GM12865 (cell line): ENCODE data around the gene INTS7.

Experiments used
- DNase-seq: peaks from one replicate; pipeline ENCODE4 v3.0.0; 2010; ENCODE audit warnings: low read depth
- H3K4me3 ChIP-seq: 2 replicates; pipeline ENCODE4 v1.5.1; 2011; ENCODE audit warnings: mild to moderate bottlenecking, low read depth, low read length, control low read depth
- TF ChIP-seq, protein P1 (sequence below): IDR thresholded peaks from 2 replicates; pipeline ENCODE4 v1.5.1; 2011; ENCODE audit warnings: low read length, control low read depth, low read depth, inconsistent platforms; ENCODE audit not compliant: insufficient read depth; ENCODE audit errors: missing control alignments

INTS7 gene

DNA sequence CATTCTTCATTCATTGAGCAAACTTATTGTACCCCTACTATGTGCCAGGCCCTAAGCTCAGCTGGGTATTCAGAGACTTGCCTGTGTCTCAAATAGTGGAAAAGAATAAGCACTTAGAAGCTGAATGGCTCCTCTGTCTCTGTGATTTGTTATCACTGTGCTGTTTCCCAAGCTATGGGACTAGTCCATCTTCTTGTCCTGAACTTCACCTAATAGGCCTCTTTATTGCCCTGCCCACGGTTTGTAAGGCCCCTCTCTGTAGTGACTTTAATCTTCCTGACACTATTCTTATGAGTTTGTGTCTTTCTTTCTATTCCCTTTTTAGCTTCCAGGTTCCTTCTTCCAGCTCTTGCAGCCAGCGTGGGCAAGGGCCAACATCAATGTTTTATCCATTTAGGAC, 119.4 kb downstream of the INTS7 start:
- no peak for DNase-seq
- TF ChIP-seq, protein P1, sequence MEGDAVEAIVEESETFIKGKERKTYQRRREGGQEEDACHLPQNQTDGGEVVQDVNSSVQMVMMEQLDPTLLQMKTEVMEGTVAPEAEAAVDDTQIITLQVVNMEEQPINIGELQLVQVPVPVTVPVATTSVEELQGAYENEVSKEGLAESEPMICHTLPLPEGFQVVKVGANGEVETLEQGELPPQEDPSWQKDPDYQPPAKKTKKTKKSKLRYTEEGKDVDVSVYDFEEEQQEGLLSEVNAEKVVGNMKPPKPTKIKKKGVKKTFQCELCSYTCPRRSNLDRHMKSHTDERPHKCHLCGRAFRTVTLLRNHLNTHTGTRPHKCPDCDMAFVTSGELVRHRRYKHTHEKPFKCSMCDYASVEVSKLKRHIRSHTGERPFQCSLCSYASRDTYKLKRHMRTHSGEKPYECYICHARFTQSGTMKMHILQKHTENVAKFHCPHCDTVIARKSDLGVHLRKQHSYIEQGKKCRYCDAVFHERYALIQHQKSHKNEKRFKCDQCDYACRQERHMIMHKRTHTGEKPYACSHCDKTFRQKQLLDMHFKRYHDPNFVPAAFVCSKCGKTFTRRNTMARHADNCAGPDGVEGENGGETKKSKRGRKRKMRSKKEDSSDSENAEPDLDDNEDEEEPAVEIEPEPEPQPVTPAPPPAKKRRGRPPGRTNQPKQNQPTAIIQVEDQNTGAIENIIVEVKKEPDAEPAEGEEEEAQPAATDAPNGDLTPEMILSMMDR = no peak
- no peak overlapping the region for H3K4me3 ChIP-seq

- TF ChIP-seq, protein P1 = no peak
- DNase-seq = no peak
- no peak overlapping the region for H3K4me3 ChIP-seq
These were observed 122.4 kb downstream of the INTS7 start for GRCh38 chr1:211912844-211913432.

- H3K4me3 ChIP-seq = no peak overlapping the region
- TF ChIP-seq, protein P1 = no peak
- DNase-seq = no peak
These were observed 123.3 kb downstream of the INTS7 start for GRCh38 chr1:211912038-211912437.

GRCh38 chr1:211910913-211911485, 124.4 kb downstream of the INTS7 start:
- no peak overlapping the region for H3K4me3 ChIP-seq
- no peak for DNase-seq
- TF ChIP-seq, protein P1 = no peak

DNA sequence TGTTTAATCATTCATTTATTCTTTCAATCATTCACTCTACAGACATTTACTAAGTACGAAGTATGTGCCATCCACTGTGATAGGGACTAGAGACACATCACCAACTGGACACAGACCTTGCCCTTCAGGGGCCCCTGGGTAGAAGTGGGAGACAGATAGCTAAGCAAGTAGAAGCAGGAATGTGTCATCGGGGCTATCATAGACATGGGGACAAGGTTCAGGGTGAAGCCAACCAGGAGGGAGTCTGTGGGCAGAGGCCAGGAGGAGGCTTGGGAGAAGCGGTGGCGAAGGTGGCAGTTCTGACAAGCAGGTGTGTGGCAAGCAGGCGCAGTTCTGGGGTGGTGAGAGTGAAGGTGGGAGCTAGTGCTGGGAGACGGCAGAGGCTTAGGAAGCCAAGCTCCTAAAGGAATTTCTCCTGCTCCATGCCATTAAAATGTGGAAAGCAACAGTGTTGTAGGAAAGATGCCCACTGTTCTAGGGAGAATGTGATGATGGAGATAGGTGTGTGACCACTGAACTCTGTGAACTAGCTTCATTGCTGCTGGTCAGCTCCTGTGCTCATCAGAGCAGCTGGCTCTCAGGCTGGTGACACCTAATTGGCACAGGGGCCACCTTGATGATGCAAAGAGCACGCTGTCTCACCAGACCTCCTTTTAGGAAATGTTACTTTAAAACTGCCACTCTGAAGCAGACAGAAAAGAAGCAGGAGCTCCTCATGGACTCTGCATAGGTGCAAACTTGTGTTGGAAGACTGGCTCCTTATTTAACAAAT, 125.1 kb downstream of the INTS7 start:
- DNase-seq = no peak
- no peak overlapping the region for H3K4me3 ChIP-seq
- TF ChIP-seq, protein P1 = no peak

DNA sequence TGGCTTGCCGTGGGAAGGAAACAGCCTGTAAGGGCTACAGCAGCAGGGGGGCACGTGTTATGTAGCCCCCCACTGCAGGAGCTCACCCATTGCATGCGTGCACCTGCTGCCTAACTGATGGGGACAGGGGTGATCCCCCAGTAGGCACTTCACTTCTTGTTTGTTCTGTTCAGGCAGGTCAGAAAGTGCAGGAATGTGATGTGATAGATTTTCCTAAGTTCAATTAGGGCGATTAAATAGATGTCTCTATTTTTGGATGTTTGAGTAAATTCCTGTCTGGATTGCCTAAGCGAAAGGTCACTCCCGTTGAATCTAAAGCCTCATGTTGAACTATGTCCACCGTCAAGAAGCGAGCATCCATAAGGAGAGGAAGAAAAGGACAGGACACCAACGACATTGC, 126.0 kb downstream of the INTS7 start:
- no peak overlapping the region for H3K4me3 ChIP-seq
- DNase-seq = no peak
- TF ChIP-seq, protein P1 = no peak
